GM19395 (cell line): Measurements from ENCODE around the gene TMEM240.
"Not testable (repeated sequence)": the region's sequence is repeated elsewhere in the genome, so short reads cannot be mapped to it uniquely, and the experiment has no call there.

ENCODE experiments used
- ATAC-seq: cut with Tn5 transposase; IDR thresholded peaks from one replicate; pipeline ENCODE4 v1.9.1; 2021; ENCODE audit warnings: mild to moderate bottlenecking, moderate library complexity; ENCODE audit not compliant: unreplicated experiment

The TMEM240 gene

DNA sequence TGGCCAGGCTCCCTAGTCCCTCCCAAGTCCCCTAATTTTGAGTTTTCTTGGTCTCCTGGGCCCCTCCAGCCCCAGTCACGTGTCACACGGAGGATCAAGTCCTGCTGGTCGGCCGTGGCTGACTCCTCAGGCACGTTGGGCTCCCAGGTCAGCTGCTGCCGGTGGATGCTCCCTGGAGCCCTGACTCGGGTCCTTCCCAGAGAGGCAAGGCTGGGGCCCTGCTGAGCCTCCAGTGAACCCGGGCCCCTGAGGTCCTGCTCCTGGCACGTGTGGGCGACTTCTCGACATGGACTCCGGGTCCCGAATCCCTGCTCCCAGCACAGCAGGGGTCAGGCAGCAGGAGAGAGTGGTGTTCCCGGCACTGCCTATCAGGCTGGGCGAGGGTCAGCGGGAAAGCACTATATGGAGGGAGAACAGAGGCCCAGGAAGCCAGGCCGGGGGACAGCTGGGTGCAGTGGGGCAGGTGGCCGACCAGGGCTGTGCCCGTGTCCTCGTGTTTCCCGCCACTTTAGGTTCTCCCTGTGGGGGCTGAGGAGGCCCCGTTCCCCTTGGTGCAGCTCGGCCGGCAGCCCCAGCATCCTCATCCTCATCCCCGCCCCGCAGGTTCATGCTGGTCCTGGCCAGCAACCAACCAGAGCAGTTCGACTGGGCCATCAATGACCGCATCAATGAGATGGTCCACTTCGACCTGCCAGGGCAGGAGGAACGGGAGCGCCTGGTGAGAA lies 13.2 kb downstream of the TMEM240 start:
- no peak for ATAC-seq

GRCh38 chr1:1526476-1526875 lies 13.9 kb downstream of the TMEM240 start:
- not testable (repeated sequence) for ATAC-seq

DNA sequence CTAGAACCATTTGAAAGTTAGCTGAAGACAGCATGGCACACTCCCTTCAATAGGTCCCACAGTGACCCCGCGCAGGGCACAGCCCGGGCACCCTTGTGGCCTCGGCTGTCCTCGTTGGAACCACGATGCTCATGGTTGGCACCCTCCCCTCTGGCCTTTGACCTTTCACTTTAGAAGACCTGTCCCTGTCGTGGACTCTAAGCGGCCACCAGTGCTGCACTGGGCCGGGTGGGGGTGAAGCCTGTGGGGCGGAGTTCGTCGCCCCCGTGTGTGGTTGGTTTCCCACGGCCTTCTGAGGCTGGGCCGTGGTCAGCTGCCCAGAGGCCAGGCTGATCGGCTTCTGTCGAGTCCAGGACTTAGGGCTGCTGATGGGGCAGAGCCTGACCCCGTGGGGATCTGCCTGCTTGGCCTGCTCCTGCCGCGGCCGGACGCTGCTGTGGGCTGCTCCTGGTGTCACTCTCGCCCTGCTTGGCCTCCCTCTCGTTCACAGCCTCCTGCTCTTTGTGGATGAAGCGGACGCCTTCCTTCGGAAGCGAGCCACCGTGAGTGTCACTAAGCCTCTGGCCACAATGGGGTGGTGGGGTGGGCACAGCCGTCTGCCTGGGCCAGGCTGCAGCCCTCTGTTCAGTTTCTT lies 15.6 kb downstream of the TMEM240 start:
- ATAC-seq = not testable (repeated sequence)

- not testable (repeated sequence) for ATAC-seq
These were observed 16.8 kb downstream of the TMEM240 start for GRCh38 chr1:1523651-1524050.

GRCh38 chr1:1523226-1523625 lies 17.2 kb downstream of the TMEM240 start:
- not testable (repeated sequence) for ATAC-seq

- not testable (repeated sequence) for ATAC-seq
These were observed 17.9 kb downstream of the TMEM240 start for GRCh38 chr1:1522536-1522935.

DNA sequence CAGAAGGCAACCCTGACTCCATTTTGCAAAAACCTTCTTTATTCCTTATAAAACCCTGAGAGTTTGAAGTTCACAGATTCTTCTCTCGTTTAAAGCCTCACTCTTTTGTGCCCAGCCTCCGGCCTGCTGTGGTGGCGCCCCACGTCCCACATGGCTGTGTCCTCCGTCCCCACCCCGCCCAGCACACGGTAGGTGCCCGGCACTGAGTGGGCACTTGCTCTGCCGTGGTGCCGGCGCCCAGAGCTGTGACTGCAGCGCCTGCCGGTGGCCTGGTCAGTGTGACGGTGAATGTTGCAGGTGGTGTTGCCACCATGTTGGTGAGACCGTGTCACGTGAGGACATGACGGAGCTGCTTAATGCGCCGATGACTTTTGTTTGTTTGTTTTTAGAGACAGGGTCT lies 19.1 kb downstream of the TMEM240 start:
- no peak for ATAC-seq

- ATAC-seq = not testable (repeated sequence)
These were observed 20.5 kb downstream of the TMEM240 start for GRCh38 chr1:1519805-1520505.

DNA sequence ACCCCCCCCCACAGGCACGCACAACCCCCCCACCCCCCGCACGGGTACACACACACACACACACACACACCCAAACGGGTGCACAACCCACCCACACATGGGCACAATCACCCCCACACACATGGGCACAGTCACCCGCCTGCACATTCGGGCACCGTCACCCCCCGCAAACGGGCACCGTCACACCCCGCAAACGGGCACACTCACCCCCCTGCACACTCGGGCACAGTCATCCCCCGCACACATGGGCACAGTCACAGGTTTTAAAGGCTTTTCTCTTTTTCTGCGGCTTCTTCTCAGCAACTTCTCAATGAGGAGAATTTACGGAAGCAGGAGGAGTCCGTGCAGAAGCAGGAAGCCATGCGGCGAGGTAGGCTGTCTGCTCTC lies 21.8 kb downstream of the TMEM240 start:
- ATAC-seq = not testable (repeated sequence)

DNA sequence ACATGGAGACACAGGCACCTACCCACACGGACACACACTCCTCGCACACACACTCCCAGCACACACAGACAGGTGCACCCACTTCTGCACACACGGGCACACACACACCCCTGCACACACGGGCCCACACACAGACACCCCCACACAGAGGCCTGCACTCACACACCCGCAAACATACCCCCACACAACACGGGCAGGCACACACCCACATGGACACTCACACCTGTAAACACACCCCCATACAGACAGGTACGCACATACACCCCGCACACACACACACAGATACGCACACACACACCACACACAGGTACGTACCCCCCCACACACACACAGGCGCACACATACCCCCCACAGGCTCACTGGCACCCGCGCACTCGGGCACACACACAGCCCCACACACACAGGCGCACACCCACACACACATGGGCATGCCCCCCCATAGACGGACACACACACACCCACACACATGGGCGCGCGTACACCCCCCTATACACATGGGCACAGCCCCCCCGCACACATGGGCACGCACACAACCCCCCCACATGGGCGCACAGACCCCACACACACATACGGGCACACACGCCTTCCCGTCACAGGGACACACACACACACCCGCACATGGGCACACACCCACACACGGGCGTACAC lies 22.3 kb downstream of the TMEM240 start:
- ATAC-seq = no peak

DNA sequence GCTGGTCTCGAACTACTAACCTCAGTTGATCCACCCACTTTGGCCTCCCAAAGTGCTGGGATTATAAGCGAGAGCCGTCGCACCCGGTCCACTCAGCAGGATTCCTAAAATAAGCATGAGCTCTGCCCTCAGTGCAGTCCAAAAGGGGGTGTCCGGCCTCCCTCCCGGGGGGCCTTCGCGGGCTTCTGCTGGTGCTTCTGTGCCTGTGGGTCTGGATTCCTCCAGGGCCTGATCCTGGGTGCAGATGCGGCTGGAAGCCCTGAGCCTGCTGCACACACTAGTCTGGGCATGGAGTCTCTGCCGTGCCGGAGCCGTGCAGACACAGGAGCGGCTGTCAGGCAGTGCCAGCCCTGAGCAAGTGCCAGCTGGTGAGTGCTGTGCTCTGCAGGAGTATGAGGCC lies 23.5 kb downstream of the TMEM240 start:
- not testable (repeated sequence) for ATAC-seq

- ATAC-seq = not testable (repeated sequence)
These were observed 26.0 kb downstream of the TMEM240 start for GRCh38 chr1:1514376-1514775.

- ATAC-seq = not testable (repeated sequence)
These were observed 26.7 kb downstream of the TMEM240 start for GRCh38 chr1:1513675-1514074.

DNA sequence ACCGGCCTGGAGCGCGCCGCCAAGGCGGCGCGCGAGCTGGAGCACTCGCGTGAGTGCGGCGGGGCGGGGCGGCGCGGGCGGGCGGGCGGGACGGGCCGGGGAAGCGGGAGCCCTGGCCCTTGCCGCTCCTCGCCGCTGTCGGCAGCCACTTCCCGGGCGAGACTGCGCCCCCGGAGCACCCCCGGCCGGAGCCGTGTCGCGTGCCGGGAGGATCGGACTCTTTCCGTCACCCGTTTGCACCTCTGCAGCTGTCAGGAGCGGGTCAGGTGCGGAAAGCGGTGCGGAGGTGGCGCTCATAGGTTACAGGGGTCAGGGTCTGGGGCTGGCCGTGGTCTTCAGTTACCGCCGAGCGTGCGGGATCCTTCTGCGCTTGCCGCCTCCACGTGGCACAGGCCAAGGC lies 28.0 kb downstream of the TMEM240 start:
- ATAC-seq = not testable (repeated sequence)

- ATAC-seq = peak; percentile 91
These were observed 28.7 kb downstream of the TMEM240 start, which contains the start of gene ATAD3A for GRCh38 chr1:1511533-1512285. Gene ATAD3A (plus strand): TSS chr1:1512162. CDS start chr1:1512269, 107 bp downstream.

- ATAC-seq = no peak
These were observed 29.4 kb downstream of the TMEM240 start for GRCh38 chr1:1510912-1511532.

DNA sequence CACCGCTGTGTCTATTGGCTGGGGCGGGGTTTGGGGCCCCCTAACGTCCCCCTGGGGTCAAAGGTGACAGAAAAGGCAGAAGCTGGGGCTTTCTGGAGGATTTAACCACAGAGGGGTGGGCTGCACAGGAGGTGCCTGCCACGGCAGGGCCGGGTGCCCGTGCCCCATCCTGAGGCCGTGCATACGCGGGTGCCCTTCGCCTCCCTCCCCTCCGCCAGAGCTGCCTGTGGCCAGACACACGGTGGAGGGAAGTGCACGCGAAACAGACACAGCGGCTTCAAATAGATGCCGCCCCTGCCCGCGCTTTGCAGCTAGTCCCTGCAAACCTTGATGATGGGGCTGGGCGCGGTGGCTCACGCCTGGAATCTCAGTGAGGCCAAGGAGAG lies 31.0 kb downstream of the TMEM240 start:
- ATAC-seq = not testable (repeated sequence)

DNA sequence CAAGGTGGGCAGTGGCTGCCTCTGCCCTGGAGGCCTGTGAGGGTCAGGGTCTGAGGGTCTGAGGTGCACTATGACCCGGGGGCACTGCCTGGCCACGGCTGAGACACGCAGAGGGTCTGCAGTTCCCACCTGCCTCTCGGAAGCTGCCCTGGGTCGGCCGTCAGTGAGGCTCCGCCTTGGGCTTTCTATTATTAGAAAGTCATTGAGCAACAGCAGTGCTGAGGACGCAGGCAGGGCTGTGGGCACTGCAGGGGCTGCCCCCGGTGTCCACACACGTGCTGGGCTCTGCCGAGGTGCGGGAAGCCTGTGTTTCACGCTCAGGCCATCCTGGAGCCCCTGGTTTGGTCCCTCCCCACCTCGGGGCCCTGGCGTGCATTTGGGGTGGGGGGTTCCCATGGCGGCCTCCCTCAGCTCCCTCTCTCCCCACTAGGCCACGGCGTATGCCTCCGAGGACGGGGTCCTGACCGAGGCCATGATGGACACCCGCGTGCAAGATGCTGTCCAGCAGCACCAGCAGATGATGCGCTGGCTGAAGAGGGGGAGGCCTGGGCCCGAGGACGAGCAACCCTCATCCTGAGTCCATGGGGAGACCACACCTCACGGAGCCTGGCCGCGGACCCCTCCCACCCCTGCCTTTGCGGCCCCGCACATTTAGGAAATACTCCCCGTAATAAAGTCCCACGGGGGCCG lies 31.5 kb downstream of the TMEM240 start:
- ATAC-seq = not testable (repeated sequence)

DNA sequence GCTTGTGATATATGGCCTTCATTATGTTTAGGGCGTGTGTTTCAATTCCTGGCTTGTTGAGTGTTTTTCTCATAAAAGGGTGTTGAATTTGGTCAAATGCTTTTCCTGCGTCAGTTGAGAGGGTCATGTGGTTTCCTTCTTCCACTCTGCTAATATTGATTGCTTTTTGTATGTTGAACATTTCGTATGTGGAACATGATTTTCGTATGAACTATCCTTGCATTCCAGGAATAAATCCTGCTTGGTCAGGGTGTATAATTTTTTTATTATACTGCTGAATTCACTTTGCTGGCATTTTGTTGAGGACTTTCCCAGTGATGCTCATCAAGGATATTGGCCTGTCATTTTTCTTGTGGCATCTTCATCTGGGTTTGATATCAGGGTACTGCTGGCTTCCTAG lies 33.1 kb downstream of the TMEM240 start:
- no peak for ATAC-seq
